PFSK-1 (cell line): ENCODE measurements around the gene JPH3.

Source experiments
- FOXP2 ChIP-seq: optimal IDR thresholded peaks from 2 replicates; pipeline ENCODE3; 2011; ENCODE audit warnings: borderline replicate concordance, control low read depth, inconsistent platforms; ENCODE audit not compliant: insufficient read depth; ENCODE audit errors: extremely low read length, extremely low read depth
- POLR2AphosphoS5 ChIP-seq: IDR thresholded peaks from 2 replicates; pipeline ENCODE4 v1.6.1; 2012; ENCODE audit warnings: low read depth, mild to moderate bottlenecking, control low read depth, low read length, moderate library complexity
- REST ChIP-seq, 2 experiments: IDR thresholded peaks; 2 replicates each; pipeline versions ENCODE4 v1.6.1 to v1.8.0; 2011 to 2012; ENCODE audit warnings: low read depth in 2 of 2, low read length in 2 of 2, control low read depth in 1 of 2, inconsistent platforms in 1 of 2, mild to moderate bottlenecking in 1 of 2, moderate library complexity in 1 of 2; ENCODE audit not compliant: insufficient read depth in 1 of 2
- SIN3A ChIP-seq: IDR thresholded peaks from 2 replicates; pipeline ENCODE4 v1.6.1; 2012; ENCODE audit warnings: mild to moderate bottlenecking, low read length, moderate library complexity, borderline replicate concordance; ENCODE audit not compliant: insufficient read depth
- TAF1 ChIP-seq: IDR thresholded peaks from 2 replicates; pipeline ENCODE4 v1.6.1; 2012; ENCODE audit warnings: low read length, control low read depth, borderline replicate concordance; ENCODE audit not compliant: insufficient read depth

- TF ChIP-seq POLR2AphosphoS5 (no peak), FOXP2 (no peak), REST (IDR thresholded peaks at IDR 0.05; ENCODE audit: insufficient read depth in 1 of 2, low read depth in 2 of 2, low read length in 2 of 2) (no peak), TAF1 (no peak), SIN3A (no peak)
Observed at GRCh38 chr16:87712184-87712762, 110.0 kb downstream of the JPH3 start.
